HCT116 (cell line): ENCODE measurements around the gene RGS11. TPM values are rescaled to one million over a fixed set of nuclear protein-coding genes. Genes with fewer than 3 reads are reported as not detected.

Experiments used
- ATAC-seq: fragments of 200-7000 bp; cut with Tn5 transposase; 2 replicates; pipeline ENCODE4 v1.9.1; 2020; ENCODE audit warnings: mild to moderate bottlenecking, moderate library complexity
- BruUV-seq: library from RNA; stranded (reverse); fragments of 400-500 nt; replicated peaks from 2 replicates; lab custom pipeline; 2021; lab: Mats Ljungman, UMichigan
- CTCF ChIA-PET: fragments of 300-600 bp; sonication (Branson Sonifier 250); formaldehyde crosslinking; loops from one replicate; lab custom pipeline; 2021; ENCODE audit warnings: antibody characterized with exemption; lab: Charles Lee
- POLR2A ChIA-PET: fragments of 300-600, 350-600 bp; sonication (Branson Sonifier 250); formaldehyde crosslinking; loops from one replicate; lab custom pipeline; 2021; ENCODE audit warnings: antibody characterized with exemption; lab: Charles Lee
- RAD21 ChIA-PET, 2 experiments: fragments of 300-600 bp; sonication (Branson Sonifier 250); formaldehyde crosslinking; loops; one replicate each; lab custom pipeline; 2023; ENCODE audit warnings: low total read pairs in 2 of 2; ENCODE audit not compliant: uncharacterized antibody in 2 of 2, unreplicated experiment in 2 of 2, low non-redundant PET in 1 of 2; lab: Charles Lee
- DNase-seq: peaks from one replicate; pipeline ENCODE4 v3.0.0-alpha.2; 2010; ENCODE audit warnings: low read depth, low spot score
- H2AFZ ChIP-seq: fragments of 200-600 bp; shearing (Covaris generic), sonication (generic); 2 replicates; pipeline ENCODE4 v1.6.1; 2017; ENCODE audit warnings: low read depth, mixed run types, mixed read lengths, antibody characterized with exemption, low read length; ENCODE audit not compliant: poor library complexity, severe bottlenecking
- H3K27ac ChIP-seq: 2 replicates; pipeline ENCODE4 v1.5.1; 2012; ENCODE audit warnings: low read depth, low read length
- H3K27me3 ChIP-seq: fragments of 200-600 bp; sonication (generic); 2 replicates; pipeline ENCODE4 v1.6.1; 2016; ENCODE audit warnings: mixed run types, low read length, mixed read lengths; ENCODE audit not compliant: insufficient read depth
- H3K36me3 ChIP-seq, 2 experiments: fragments of 200-500 bp in 1 of 2; fragments of 200-600 bp in 1 of 2; sonication (Bioruptor generic) in 1 of 2; sonication (generic) in 1 of 2; 2 replicates each; pipeline versions ENCODE4 v1.5.1 to v1.6.1; 2014 to 2016; ENCODE audit warnings: low read length in 2 of 2, inconsistent platforms in 1 of 2, mixed read lengths in 1 of 2, mixed run types in 1 of 2; ENCODE audit not compliant: insufficient read depth in 2 of 2, control insufficient read depth in 1 of 2
- H3K4me1 ChIP-seq, 2 experiments: fragments of 200-600 bp in 1 of 2; sonication (generic) in 1 of 2; 2 replicates each; pipeline versions ENCODE4 v1.5.1 to v1.6.1; 2012 to 2017; ENCODE audit warnings: low read length in 2 of 2, inconsistent platforms in 1 of 2, mild to moderate bottlenecking in 1 of 2, mixed read lengths in 1 of 2, mixed run types in 1 of 2, moderate library complexity in 1 of 2; ENCODE audit not compliant: insufficient read depth in 2 of 2, control insufficient read depth in 1 of 2
- H3K4me2 ChIP-seq: fragments of 200-600 bp; sonication (generic); 2 replicates; pipeline ENCODE4 v1.6.1; 2017; ENCODE audit warnings: mixed run types, low read length, mixed read lengths
- H3K4me3 ChIP-seq, 2 experiments: fragments of 200-600 bp in 1 of 2; sonication (generic) in 1 of 2; replicated peaks in 1 of 2; 2 replicates each; pipeline ENCODE4 v1.5.1; 2011 to 2016; ENCODE audit warnings: low read length in 2 of 2, control low read depth in 1 of 2, low read depth in 1 of 2, mild to moderate bottlenecking in 1 of 2, mixed read lengths in 1 of 2, mixed run types in 1 of 2
- H3K79me2 ChIP-seq: fragments of 200-600 bp; sonication (generic); 2 replicates; pipeline ENCODE4 v1.6.1; 2017; ENCODE audit warnings: mild to moderate bottlenecking, mixed run types, low read length, moderate library complexity, mixed read lengths; ENCODE audit not compliant: insufficient read depth
- H3K9ac ChIP-seq: fragments of 200-600 bp; sonication (generic); 2 replicates; pipeline ENCODE4 v1.6.1; 2016; ENCODE audit warnings: low read length, mixed read lengths
- H3K9me2 ChIP-seq: fragments of 200-600 bp; sonication (generic), shearing (Covaris generic); 2 replicates; pipeline ENCODE4 v1.6.1; 2017; ENCODE audit warnings: mixed run types, mild to moderate bottlenecking, moderate library complexity; ENCODE audit not compliant: insufficient read depth
- H3K9me3 ChIP-seq, 2 experiments: fragments of 200-500 bp in 1 of 2; fragments of 200-600 bp in 1 of 2; sonication (Bioruptor generic) in 1 of 2; sonication (generic) in 1 of 2; 2 replicates each; pipeline ENCODE4 v1.6.1; 2014 to 2017; ENCODE audit warnings: low read length in 2 of 2, mixed read lengths in 2 of 2, inconsistent platforms in 1 of 2, low read depth in 1 of 2, mild to moderate bottlenecking in 1 of 2, mixed run types in 1 of 2, moderate library complexity in 1 of 2; ENCODE audit not compliant: control insufficient read depth in 1 of 2, insufficient read depth in 1 of 2
- H4K20me1 ChIP-seq: fragments of 200-600 bp; sonication (generic), shearing (Covaris generic); 2 replicates; pipeline ENCODE4 v1.6.1; 2017; ENCODE audit warnings: mixed run types, mild to moderate bottlenecking, moderate library complexity; ENCODE audit not compliant: insufficient read depth
- CBX3 ChIP-seq: IDR thresholded peaks from 2 replicates; pipeline ENCODE4 v1.6.1; 2012; ENCODE audit warnings: low read depth
- EZH2phosphoT487 ChIP-seq: fragments of 200-600 bp; IDR thresholded peaks from 2 replicates; pipeline ENCODE4 v1.6.1; 2018; ENCODE audit warnings: antibody characterized with exemption, borderline replicate concordance
- ZNF274 ChIP-seq: fragments of 200-500 bp; sonication (Bioruptor generic); IDR thresholded peaks from 2 replicates; pipeline ENCODE4 v1.6.1; 2014; ENCODE audit warnings: mild to moderate bottlenecking, low read depth, low read length, inconsistent platforms
- intact Hi-C: fragments of 100-400 bp; cut with micrococcal nuclease; formaldehyde crosslinking; loops from 2 replicates; pipeline ENCODE4 v1.10.0; 2022
- total RNA-seq: library from RNA; stranded (reverse); gene quantifications from one replicate; pipeline ENCODE4 v1.2.1, GENCODE V29; 2021; ENCODE audit not compliant: unreplicated experiment
- TF ChIP-seq, protein P1 (sequence below), 3 experiments: fragments of 200-600 bp in 1 of 3; sonication (generic) in 1 of 3; IDR thresholded peaks in 2 of 3; conservative IDR thresholded peaks in 1 of 3; 2 replicates each; pipeline ENCODE4 v1.5.1; 2012 to 2017; ENCODE audit warnings: low read depth in 2 of 3, low read length in 2 of 3, antibody characterized with exemption in 1 of 3, borderline replicate concordance in 1 of 3, control low read depth in 1 of 3, mild to moderate bottlenecking in 1 of 3, mixed read lengths in 1 of 3, mixed run types in 1 of 3, moderate library complexity in 1 of 3; ENCODE audit not compliant: insufficient read depth in 1 of 3

RGS11 gene
- total RNA-seq, 1 experiment from 2014 or later: not detected

- ChIA-PET CTCF (no interaction called here), RAD21 (no interaction called here), POLR2A (no interaction called here)
- no peak overlapping the region for H3K4me3 ChIP-seq
- no peaks in the 10 kb centered on the region for H3K36me3 ChIP-seq
- no peaks in the 10 kb centered on the region for H3K27me3 ChIP-seq
- no peak for ATAC-seq
- H3K9ac ChIP-seq: no peak overlapping the region
- H3K9me2 ChIP-seq: no peaks in the 10 kb centered on the region
- H4K20me1 ChIP-seq: no peaks in the 10 kb centered on the region
- BruUV-seq: no TSS peak
- H3K4me1 ChIP-seq: no peaks in the 10 kb centered on the region
- H3K27ac ChIP-seq: no peak overlapping the region
- H3K4me2 ChIP-seq: no peak overlapping the region
- TF ChIP-seq ZNF274: no peak
- TF ChIP-seq, protein P1, sequence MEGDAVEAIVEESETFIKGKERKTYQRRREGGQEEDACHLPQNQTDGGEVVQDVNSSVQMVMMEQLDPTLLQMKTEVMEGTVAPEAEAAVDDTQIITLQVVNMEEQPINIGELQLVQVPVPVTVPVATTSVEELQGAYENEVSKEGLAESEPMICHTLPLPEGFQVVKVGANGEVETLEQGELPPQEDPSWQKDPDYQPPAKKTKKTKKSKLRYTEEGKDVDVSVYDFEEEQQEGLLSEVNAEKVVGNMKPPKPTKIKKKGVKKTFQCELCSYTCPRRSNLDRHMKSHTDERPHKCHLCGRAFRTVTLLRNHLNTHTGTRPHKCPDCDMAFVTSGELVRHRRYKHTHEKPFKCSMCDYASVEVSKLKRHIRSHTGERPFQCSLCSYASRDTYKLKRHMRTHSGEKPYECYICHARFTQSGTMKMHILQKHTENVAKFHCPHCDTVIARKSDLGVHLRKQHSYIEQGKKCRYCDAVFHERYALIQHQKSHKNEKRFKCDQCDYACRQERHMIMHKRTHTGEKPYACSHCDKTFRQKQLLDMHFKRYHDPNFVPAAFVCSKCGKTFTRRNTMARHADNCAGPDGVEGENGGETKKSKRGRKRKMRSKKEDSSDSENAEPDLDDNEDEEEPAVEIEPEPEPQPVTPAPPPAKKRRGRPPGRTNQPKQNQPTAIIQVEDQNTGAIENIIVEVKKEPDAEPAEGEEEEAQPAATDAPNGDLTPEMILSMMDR (IDR thresholded peaks at IDR 0.05 in 2 of 3, conservative IDR thresholded peaks at IDR 0.05 in 1 of 3; ENCODE audit: borderline replicate concordance in 1 of 3, insufficient read depth in 1 of 3, low read depth in 2 of 3, low read length in 2 of 3): no peak
- no peak for TF ChIP-seq CBX3
- H3K9me3 ChIP-seq: no peaks in the 10 kb centered on the region
- H2AFZ ChIP-seq: no peak overlapping the region
- DNase-seq: no peak
- intact Hi-C loops: no loop called here
- no peaks in the 10 kb centered on the region for H3K79me2 ChIP-seq
Observed at GRCh38 chr16:287298-287811, 11.6 kb upstream of the RGS11 start.

GRCh38 chr16:286491-287297 lies 10.9 kb upstream of the RGS11 start:
- H3K36me3 ChIP-seq: no peaks in the 10 kb centered on the region
- no peak overlapping the region for H3K27ac ChIP-seq
- no peaks in the 10 kb centered on the region for H3K9me2 ChIP-seq
- H3K4me2 ChIP-seq: no peak overlapping the region
- no peaks in the 10 kb centered on the region for H3K79me2 ChIP-seq
- ChIA-PET RAD21 (no interaction called here), CTCF (no interaction called here), POLR2A (no interaction called here)
- H4K20me1 ChIP-seq: no peaks in the 10 kb centered on the region
- ATAC-seq: no peak
- H3K27me3 ChIP-seq: no peaks in the 10 kb centered on the region
- no peaks in the 10 kb centered on the region for H3K9me3 ChIP-seq
- H2AFZ ChIP-seq: no peak overlapping the region
- intact Hi-C loops: no loop called here
- TF ChIP-seq EZH2phosphoT487: no peak
- TF ChIP-seq, all 23 proteins: peak for 0
- no peaks in the 10 kb centered on the region for H3K4me1 ChIP-seq
- BruUV-seq: no TSS peak
- DNase-seq: no peak
- H3K9ac ChIP-seq: no peak overlapping the region
- no peak overlapping the region for H3K4me3 ChIP-seq
